ENCODE data around the gene GNG4.
"Not testable (repeated sequence)": the region's sequence is repeated elsewhere in the genome, so short reads cannot be mapped to it uniquely, and the experiment has no call there.

The GNG4 gene

DNA sequence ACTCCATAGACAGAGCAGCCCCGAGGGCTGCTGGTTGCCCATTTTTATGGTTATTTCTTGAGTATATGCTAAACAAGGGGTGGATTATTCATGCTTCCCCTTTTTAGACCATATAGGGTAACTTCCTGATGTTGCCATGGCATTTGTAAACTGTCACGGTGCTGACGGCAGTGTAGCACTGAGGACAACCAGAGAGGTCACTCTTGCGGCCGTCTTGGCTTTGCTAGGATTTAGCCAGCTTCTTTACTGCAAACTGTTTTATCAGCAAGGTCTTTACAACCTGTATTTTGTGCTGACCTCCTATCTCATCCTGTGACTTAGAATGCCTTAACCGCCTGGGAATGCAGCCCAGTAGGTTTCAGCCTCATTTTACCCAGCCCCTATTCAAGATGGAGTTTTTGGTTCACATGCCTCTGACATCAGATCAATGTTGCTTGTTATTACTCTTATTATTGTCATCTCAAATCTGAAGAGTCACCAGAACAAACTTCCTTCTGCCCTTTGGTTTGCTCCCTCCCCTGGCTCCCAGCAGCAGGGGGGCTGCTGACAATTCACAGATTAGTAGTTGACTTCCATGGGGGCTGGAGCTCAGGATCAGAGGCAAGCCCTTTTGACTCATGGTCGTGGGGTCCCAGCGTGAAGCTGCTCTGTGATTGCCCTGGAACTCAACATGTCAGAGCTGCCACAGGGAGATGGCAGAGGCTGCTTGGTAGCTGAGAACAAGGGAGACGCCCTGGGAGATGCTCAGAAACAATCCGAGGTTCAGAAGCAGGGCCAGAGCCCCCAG, 103.0 kb downstream of the GNG4 start:
- H3K27ac ChIP-seq; H3K36me3 ChIP-seq (replicated peaks); H3K27me3 ChIP-seq (replicated peaks); in situ Hi-C loops (cut with HindIII; ENCODE audit: low pct_ligation_motif_present, low sequenced_read_pairs); H3K4me3 ChIP-seq (ENCODE audit: low read depth, low read length): not testable (repeated sequence)
- peak; percentile 44 for DNase-seq
- peak; percentile 6 for TF ChIP-seq CTCF (IDR thresholded peaks at IDR 0.05; ENCODE audit: low read depth, low read length, missing control alignments)

GRCh38 chr1:235545292-235545930, 104.2 kb downstream of the GNG4 start:
- H3K36me3 ChIP-seq (replicated peaks), result no peaks in the 10 kb centered on the region
- no peak overlapping the region for H3K27ac ChIP-seq
- TF ChIP-seq CTCF (IDR thresholded peaks at IDR 0.05; ENCODE audit: low read depth, low read length, missing control alignments), result no peak
- H3K27me3 ChIP-seq (replicated peaks), result no peaks in the 10 kb centered on the region
- in situ Hi-C loops (cut with HindIII; ENCODE audit: low pct_ligation_motif_present, low sequenced_read_pairs), result no loop called here
- H3K4me3 ChIP-seq (ENCODE audit: low read depth, low read length), result no peak overlapping the region
- DNase-seq, result no peak

- H3K27ac ChIP-seq; H3K36me3 ChIP-seq (replicated peaks); in situ Hi-C loops (cut with HindIII; ENCODE audit: low pct_ligation_motif_present, low sequenced_read_pairs); DNase-seq; H3K27me3 ChIP-seq (replicated peaks); H3K4me3 ChIP-seq (ENCODE audit: low read depth, low read length): not testable (repeated sequence)
Measured at GRCh38 chr1:235542845-235543244, 106.7 kb downstream of the GNG4 start.

- in situ Hi-C loops (cut with HindIII; ENCODE audit: low pct_ligation_motif_present, low sequenced_read_pairs), result no loop called here
- Histone ChIP-seq H3K27ac (no peak overlapping the region), H3K4me3 (ENCODE audit: low read depth, low read length) (no peak overlapping the region), H3K36me3 (replicated peaks) (no peaks in the 10 kb centered on the region), H3K27me3 (replicated peaks) (no peaks in the 10 kb centered on the region)
- TF ChIP-seq CTCF (IDR thresholded peaks at IDR 0.05; ENCODE audit: low read depth, low read length, missing control alignments), result no peak
- no peak for DNase-seq
Measured at GRCh38 chr1:235533476-235534168, 116.0 kb downstream of the GNG4 start.

- no peak overlapping the region for H3K4me3 ChIP-seq (ENCODE audit: low read depth, low read length)
- in situ Hi-C loops (cut with HindIII; ENCODE audit: low pct_ligation_motif_present, low sequenced_read_pairs), result no loop called here
- no peak overlapping the region for H3K27ac ChIP-seq
- TF ChIP-seq CTCF (IDR thresholded peaks at IDR 0.05; ENCODE audit: low read depth, low read length, missing control alignments), result no peak
- H3K36me3 ChIP-seq (replicated peaks), result no peaks in the 10 kb centered on the region
- DNase-seq, result peak; percentile 55
- no peaks in the 10 kb centered on the region for H3K27me3 ChIP-seq (replicated peaks)
Measured at GRCh38 chr1:235532360-235532759, 117.2 kb downstream of the GNG4 start.

GRCh38 chr1:235527196-235527814, 122.3 kb downstream of the GNG4 start:
- no peak for DNase-seq
- Histone ChIP-seq H3K36me3 (replicated peaks) (no peaks in the 10 kb centered on the region), H3K27me3 (replicated peaks) (no peaks in the 10 kb centered on the region), H3K4me3 (ENCODE audit: low read depth, low read length) (no peak overlapping the region), H3K27ac (no peak overlapping the region)
- no peak for TF ChIP-seq CTCF (IDR thresholded peaks at IDR 0.05; ENCODE audit: low read depth, low read length, missing control alignments)
- in situ Hi-C loops (cut with HindIII; ENCODE audit: low pct_ligation_motif_present, low sequenced_read_pairs), result no loop called here
